LoVo (cell line): ENCODE measurements around the gene MYL5.
"Not testable (repeated sequence)": the region's sequence is repeated elsewhere in the genome, so short reads cannot be mapped to it uniquely, and the experiment has no call there.

Experiments
- DNase-seq: peaks from one replicate; pipeline ENCODE4 v3.0.0-alpha.2; 2016; ENCODE audit warnings: low spot score

MYL5 gene

GRCh38 chr4:636628-637159 lies 37.6 kb upstream of the MYL5 start:
- DNase-seq, result no peak

- no peak for DNase-seq
Observed at GRCh38 chr4:637536-638280, 36.6 kb upstream of the MYL5 start.

- DNase-seq, result not testable (repeated sequence)
Observed at GRCh38 chr4:642366-642765, 32.0 kb upstream of the MYL5 start.

- DNase-seq, result no peak
Observed at GRCh38 chr4:646460-646859, 27.9 kb upstream of the MYL5 start.

GRCh38 chr4:647481-647880 lies 26.9 kb upstream of the MYL5 start:
- no peak for DNase-seq

- DNase-seq, result no peak
Observed at GRCh38 chr4:648579-649292, 25.6 kb upstream of the MYL5 start.

- no peak for DNase-seq
Observed at GRCh38 chr4:649293-649625, 25.1 kb upstream of the MYL5 start.

GRCh38 chr4:649751-650310 lies 24.5 kb upstream of the MYL5 start:
- no peak for DNase-seq

GRCh38 chr4:650461-650860 lies 23.9 kb upstream of the MYL5 start:
- no peak for DNase-seq

- no peak for DNase-seq
Observed at GRCh38 chr4:650951-651883, 23.1 kb upstream of the MYL5 start.

- no peak for DNase-seq
Observed at GRCh38 chr4:651884-652642, 22.3 kb upstream of the MYL5 start.

- DNase-seq, result no peak
Observed at GRCh38 chr4:653080-653821, 21.1 kb upstream of the MYL5 start.

- no peak for DNase-seq
Observed at GRCh38 chr4:653831-654502, 20.4 kb upstream of the MYL5 start.

GRCh38 chr4:654503-654845 lies 19.9 kb upstream of the MYL5 start:
- DNase-seq, result no peak

- DNase-seq, result no peak
Observed at GRCh38 chr4:654871-655463, 19.4 kb upstream of the MYL5 start.

GRCh38 chr4:655464-656151 lies 18.7 kb upstream of the MYL5 start:
- no peak for DNase-seq

- no peak for DNase-seq
Observed at GRCh38 chr4:656436-657337, 17.7 kb upstream of the MYL5 start.

- no peak for DNase-seq
Observed at GRCh38 chr4:657338-657833, 17.0 kb upstream of the MYL5 start.
